GM18511 (cell line): ENCODE measurements around the gene NAV1.
"Not testable (repeated sequence)": the region's sequence is repeated elsewhere in the genome, so short reads cannot be mapped to it uniquely, and the experiment has no call there.

ENCODE experiments used
- ATAC-seq: cut with Tn5 transposase; IDR thresholded peaks from one replicate; pipeline ENCODE4 v1.9.1; 2021; ENCODE audit warnings: mild to moderate bottlenecking, moderate library complexity; ENCODE audit not compliant: unreplicated experiment

NAV1 gene

GRCh38 chr1:201517631-201518030 is 21.3 kb upstream of the NAV1 start:
- no peak for ATAC-seq

GRCh38 chr1:201518071-201518470 is 20.9 kb upstream of the NAV1 start:
- ATAC-seq: no peak

GRCh38 chr1:201520046-201520575 is 18.8 kb upstream of the NAV1 start:
- ATAC-seq: not testable (repeated sequence)

- no peak for ATAC-seq
Observed at GRCh38 chr1:201525193-201525778, 13.6 kb upstream of the NAV1 start.

GRCh38 chr1:201527879-201528278 is 11.0 kb upstream of the NAV1 start:
- no peak for ATAC-seq

GRCh38 chr1:201528631-201529252 is 10.2 kb upstream of the NAV1 start:
- no peak for ATAC-seq

- ATAC-seq: no peak
Observed at GRCh38 chr1:201530741-201531531, 8.0 kb upstream of the NAV1 start.

- no peak for ATAC-seq
Observed at GRCh38 chr1:201531551-201532425, 7.1 kb upstream of the NAV1 start.

GRCh38 chr1:201533836-201534235 is 5.1 kb upstream of the NAV1 start:
- ATAC-seq: no peak

GRCh38 chr1:201535046-201535918 is 3.6 kb upstream of the NAV1 start:
- no peak for ATAC-seq

GRCh38 chr1:201535919-201536245 is 3.0 kb upstream of the NAV1 start:
- ATAC-seq: no peak

- ATAC-seq: no peak
Observed at GRCh38 chr1:201536558-201536957, 2.4 kb upstream of the NAV1 start.

GRCh38 chr1:201537028-201537427 is 1.9 kb upstream of the NAV1 start:
- no peak for ATAC-seq

GRCh38 chr1:201537467-201537866 is 1.5 kb upstream of the NAV1 start:
- ATAC-seq: no peak

GRCh38 chr1:201537891-201538611 is 876 bp upstream of the NAV1 start:
- no peak for ATAC-seq

GRCh38 chr1:201539561-201540431 is 869 bp downstream of the NAV1 start:
- no peak for ATAC-seq

- ATAC-seq: no peak
Observed at GRCh38 chr1:201540846-201541735, 2.2 kb downstream of the NAV1 start.
